Measurements from ENCODE around the gene PLXNB3. TPM values are rescaled to one million over a fixed set of nuclear protein-coding genes. Genes with fewer than 3 reads are reported as not detected.

PLXNB3 gene
- total RNA-seq, 1 experiment from 2014 or later: 2.5 TPM

- Mint-ChIP-seq H3K36me3 (peaks cover 11% of the 10 kb centered on the region), H3K27me3 (ENCODE audit: low read depth) (no peaks in the 10 kb centered on the region; the same call in 1 of the 2 replicates), H3K4me3 (no peak overlapping the region), H3K27ac (no peak overlapping the region), H3K9me3 (peaks cover 13% of the 10 kb centered on the region), H3K4me1 (peaks cover 18% of the 10 kb centered on the region)
- DNase-seq (ENCODE audit: low spot score): no peak
- no peak for ATAC-seq
- TF ChIP-seq, protein P1, sequence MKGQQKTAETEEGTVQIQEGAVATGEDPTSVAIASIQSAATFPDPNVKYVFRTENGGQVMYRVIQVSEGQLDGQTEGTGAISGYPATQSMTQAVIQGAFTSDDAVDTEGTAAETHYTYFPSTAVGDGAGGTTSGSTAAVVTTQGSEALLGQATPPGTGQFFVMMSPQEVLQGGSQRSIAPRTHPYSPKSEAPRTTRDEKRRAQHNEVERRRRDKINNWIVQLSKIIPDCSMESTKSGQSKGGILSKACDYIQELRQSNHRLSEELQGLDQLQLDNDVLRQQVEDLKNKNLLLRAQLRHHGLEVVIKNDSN (CRISPR knock-in tag; IDR thresholded peaks at IDR 0.05): no peak
- no peak for TF ChIP-seq ZNF416 (CRISPR knock-in tag; IDR thresholded peaks at IDR 0.05)
- TF ChIP-seq ZNF671 (CRISPR knock-in tag; IDR thresholded peaks at IDR 0.05): no peak
- TF ChIP-seq PREB (CRISPR knock-in tag; IDR thresholded peaks at IDR 0.05; ENCODE audit: borderline replicate concordance): no peak
- no peak for TF ChIP-seq ZNF317 (CRISPR knock-in tag; IDR thresholded peaks at IDR 0.05; ENCODE audit: borderline replicate concordance, low read depth)
- no peak for TF ChIP-seq FOXP1 (CRISPR knock-in tag; IDR thresholded peaks at IDR 0.05; ENCODE audit: borderline replicate concordance)
- TF ChIP-seq ARID4B (CRISPR knock-in tag; IDR thresholded peaks at IDR 0.05; ENCODE audit: borderline replicate concordance): no peak
- no peak for TF ChIP-seq ZNF425 (CRISPR knock-in tag; conservative IDR thresholded peaks at IDR 0.05)
- TF ChIP-seq SOX15 (CRISPR knock-in tag; IDR thresholded peaks at IDR 0.05): no peak
- TF ChIP-seq, protein P2, sequence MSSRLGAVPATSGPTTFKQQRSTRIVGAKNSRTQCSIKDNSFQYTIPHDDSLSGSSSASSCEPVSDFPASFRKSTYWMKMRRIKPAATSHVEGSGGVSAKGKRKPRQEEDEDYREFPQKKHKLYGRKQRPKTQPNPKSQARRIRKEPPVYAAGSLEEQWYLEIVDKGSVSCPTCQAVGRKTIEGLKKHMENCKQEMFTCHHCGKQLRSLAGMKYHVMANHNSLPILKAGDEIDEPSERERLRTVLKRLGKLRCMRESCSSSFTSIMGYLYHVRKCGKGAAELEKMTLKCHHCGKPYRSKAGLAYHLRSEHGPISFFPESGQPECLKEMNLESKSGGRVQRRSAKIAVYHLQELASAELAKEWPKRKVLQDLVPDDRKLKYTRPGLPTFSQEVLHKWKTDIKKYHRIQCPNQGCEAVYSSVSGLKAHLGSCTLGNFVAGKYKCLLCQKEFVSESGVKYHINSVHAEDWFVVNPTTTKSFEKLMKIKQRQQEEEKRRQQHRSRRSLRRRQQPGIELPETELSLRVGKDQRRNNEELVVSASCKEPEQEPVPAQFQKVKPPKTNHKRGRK (CRISPR knock-in tag; IDR thresholded peaks at IDR 0.05; ENCODE audit: borderline replicate concordance): no peak
- TF ChIP-seq CREM (CRISPR knock-in tag; IDR thresholded peaks at IDR 0.05): no peak
- no peak for TF ChIP-seq FOXK1 (CRISPR knock-in tag; IDR thresholded peaks at IDR 0.05)
- no peak for TF ChIP-seq ESRRA (CRISPR knock-in tag; IDR thresholded peaks at IDR 0.05; ENCODE audit: borderline replicate concordance)
- TF ChIP-seq, protein P3, sequence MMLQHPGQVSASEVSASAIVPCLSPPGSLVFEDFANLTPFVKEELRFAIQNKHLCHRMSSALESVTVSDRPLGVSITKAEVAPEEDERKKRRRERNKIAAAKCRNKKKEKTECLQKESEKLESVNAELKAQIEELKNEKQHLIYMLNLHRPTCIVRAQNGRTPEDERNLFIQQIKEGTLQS (CRISPR knock-in tag; conservative IDR thresholded peaks at IDR 0.05): no peak
- ChIA-PET POLR2A (no interaction called here), CTCF (no interaction called here)
These were observed 32.8 kb upstream of the PLXNB3 start for GRCh38 chrX:153731117-153731844.

Measured in WTC11 (cell line).